ENCODE measurements around the gene TEK. TPM values are rescaled to one million over a fixed set of nuclear protein-coding genes. Genes with fewer than 3 reads are reported as not detected.
A peak's percentile ranks its signal among the peaks of the same experiment; 100 is the strongest.

The TEK gene
- total and polyA plus RNA-seq, 9 donors = 2.0 to 22.2 (median 4.0) TPM

GRCh38 chr9:27149651-27150050 lies 40.6 kb downstream of the TEK start:
- intact Hi-C loops (cut with DNase I) = no loop called here
- WGBS, 3 donors = 37 to 51% (median 49%) methylated on average over 2 of the region's 2 CpGs
- DNase-seq = no peak
- Histone ChIP-seq H3K27me3 (no peaks in the 10 kb centered on the region), H3K4me1 (ENCODE audit: insufficient read depth) (peaks cover 5% of the 10 kb centered on the region), H3K4me3 (no peak overlapping the region), H3K36me3 (no peaks in the 10 kb centered on the region), H3K27ac (no peak overlapping the region), H3K9me3 (no peaks in the 10 kb centered on the region)
- TF ChIP-seq EP300 (IDR thresholded peaks at IDR 0.05) = no peak
- no peak for TF ChIP-seq CTCF (IDR thresholded peaks at IDR 0.05)
- TF ChIP-seq POLR2A (IDR thresholded peaks at IDR 0.05) = no peak

- WGBS, 3 donors = 64 to 82% (median 76%) methylated on average over 5 of the region's 5 CpGs
- Histone ChIP-seq H3K27me3 (no peaks in the 10 kb centered on the region), H3K4me3 (no peak overlapping the region), H3K36me3 (no peaks in the 10 kb centered on the region), H3K4me1 (ENCODE audit: insufficient read depth) (peaks cover 5% of the 10 kb centered on the region), H3K27ac (no peak overlapping the region), H3K9me3 (no peaks in the 10 kb centered on the region)
- DNase-seq = no peak
- TF ChIP-seq CTCF (IDR thresholded peaks at IDR 0.05) (no peak), EP300 (IDR thresholded peaks at IDR 0.05) (no peak), POLR2A (IDR thresholded peaks at IDR 0.05) (no peak)
- intact Hi-C loops (cut with DNase I) = no loop called here
Observed at GRCh38 chr9:27150746-27151406, 41.9 kb downstream of the TEK start.

GRCh38 chr9:27151693-27152404 lies 42.8 kb downstream of the TEK start:
- no peaks in the 10 kb centered on the region for H3K27me3 ChIP-seq
- 18 to 24% (median 23%) methylated on average over 8 of the region's 8 CpGs for WGBS, 3 donors
- no peaks in the 10 kb centered on the region for H3K9me3 ChIP-seq
- peaks cover 5% of the 10 kb centered on the region for H3K4me1 ChIP-seq (ENCODE audit: insufficient read depth)
- DNase-seq = peak in 1 of 5 donors; percentile 21
- no peak overlapping the region for H3K27ac ChIP-seq
- no peak for TF ChIP-seq CTCF (IDR thresholded peaks at IDR 0.05)
- TF ChIP-seq EP300 (IDR thresholded peaks at IDR 0.05) = no peak
- intact Hi-C loops (cut with DNase I) = no loop called here
- no peaks in the 10 kb centered on the region for H3K36me3 ChIP-seq
- H3K4me3 ChIP-seq = no peak overlapping the region

GRCh38 chr9:27152405-27152718 lies 43.3 kb downstream of the TEK start:
- intact Hi-C loops (cut with DNase I) = no loop called here
- Histone ChIP-seq H3K27me3 (no peaks in the 10 kb centered on the region), H3K36me3 (no peaks in the 10 kb centered on the region), H3K9me3 (no peaks in the 10 kb centered on the region), H3K27ac (no peak overlapping the region), H3K4me3 (no peak overlapping the region), H3K4me1 (ENCODE audit: insufficient read depth) (peaks cover 5% of the 10 kb centered on the region)
- TF ChIP-seq POLR2A (IDR thresholded peaks at IDR 0.05) (no peak), EP300 (IDR thresholded peaks at IDR 0.05) (no peak), CTCF (IDR thresholded peaks at IDR 0.05) (no peak)
- 9 to 58% (median 10%) methylated on average over 2 of the region's 2 CpGs for WGBS, 3 donors
- DNase-seq = no peak
